Measurements from ENCODE around the gene ZNF804B.

ZNF804B gene

DNA sequence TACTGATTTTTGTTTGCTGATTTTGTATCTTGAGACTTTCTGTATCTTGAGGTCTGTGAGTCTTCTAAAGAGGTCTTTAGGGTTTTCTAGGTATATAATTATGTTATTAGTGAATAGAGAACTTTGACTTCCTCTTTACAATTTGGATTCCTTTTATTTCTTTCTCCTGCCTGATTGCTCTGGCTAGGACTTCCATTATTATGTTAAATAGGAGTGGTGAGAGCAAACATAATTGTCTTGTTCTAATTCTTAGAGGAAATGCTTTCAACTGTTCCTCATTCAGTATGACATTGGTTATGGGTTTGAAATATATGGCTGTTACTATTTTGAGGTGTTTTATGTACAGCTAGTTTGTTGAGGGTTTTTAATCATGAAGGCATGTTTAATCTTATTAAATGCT, 344.1 kb downstream of the ZNF804B start:
- no peaks in the 10 kb centered on the region for H3K36me3 Mint-ChIP-seq (ENCODE audit: low read depth)
- no peak overlapping the region for H3K27ac Mint-ChIP-seq
- TF ChIP-seq, protein P1, sequence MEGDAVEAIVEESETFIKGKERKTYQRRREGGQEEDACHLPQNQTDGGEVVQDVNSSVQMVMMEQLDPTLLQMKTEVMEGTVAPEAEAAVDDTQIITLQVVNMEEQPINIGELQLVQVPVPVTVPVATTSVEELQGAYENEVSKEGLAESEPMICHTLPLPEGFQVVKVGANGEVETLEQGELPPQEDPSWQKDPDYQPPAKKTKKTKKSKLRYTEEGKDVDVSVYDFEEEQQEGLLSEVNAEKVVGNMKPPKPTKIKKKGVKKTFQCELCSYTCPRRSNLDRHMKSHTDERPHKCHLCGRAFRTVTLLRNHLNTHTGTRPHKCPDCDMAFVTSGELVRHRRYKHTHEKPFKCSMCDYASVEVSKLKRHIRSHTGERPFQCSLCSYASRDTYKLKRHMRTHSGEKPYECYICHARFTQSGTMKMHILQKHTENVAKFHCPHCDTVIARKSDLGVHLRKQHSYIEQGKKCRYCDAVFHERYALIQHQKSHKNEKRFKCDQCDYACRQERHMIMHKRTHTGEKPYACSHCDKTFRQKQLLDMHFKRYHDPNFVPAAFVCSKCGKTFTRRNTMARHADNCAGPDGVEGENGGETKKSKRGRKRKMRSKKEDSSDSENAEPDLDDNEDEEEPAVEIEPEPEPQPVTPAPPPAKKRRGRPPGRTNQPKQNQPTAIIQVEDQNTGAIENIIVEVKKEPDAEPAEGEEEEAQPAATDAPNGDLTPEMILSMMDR (IDR thresholded peaks at IDR 0.05; ENCODE audit: unreplicated experiment in 3 of 3) = no peak
- no peaks in the 10 kb centered on the region for H3K4me1 Mint-ChIP-seq
- peaks cover 4% of the 10 kb centered on the region for H3K27me3 Mint-ChIP-seq (ENCODE audit: low read depth)
- no peaks in the 10 kb centered on the region for H3K9me3 Mint-ChIP-seq
- no peak overlapping the region for H3K4me3 Mint-ChIP-seq

DNA sequence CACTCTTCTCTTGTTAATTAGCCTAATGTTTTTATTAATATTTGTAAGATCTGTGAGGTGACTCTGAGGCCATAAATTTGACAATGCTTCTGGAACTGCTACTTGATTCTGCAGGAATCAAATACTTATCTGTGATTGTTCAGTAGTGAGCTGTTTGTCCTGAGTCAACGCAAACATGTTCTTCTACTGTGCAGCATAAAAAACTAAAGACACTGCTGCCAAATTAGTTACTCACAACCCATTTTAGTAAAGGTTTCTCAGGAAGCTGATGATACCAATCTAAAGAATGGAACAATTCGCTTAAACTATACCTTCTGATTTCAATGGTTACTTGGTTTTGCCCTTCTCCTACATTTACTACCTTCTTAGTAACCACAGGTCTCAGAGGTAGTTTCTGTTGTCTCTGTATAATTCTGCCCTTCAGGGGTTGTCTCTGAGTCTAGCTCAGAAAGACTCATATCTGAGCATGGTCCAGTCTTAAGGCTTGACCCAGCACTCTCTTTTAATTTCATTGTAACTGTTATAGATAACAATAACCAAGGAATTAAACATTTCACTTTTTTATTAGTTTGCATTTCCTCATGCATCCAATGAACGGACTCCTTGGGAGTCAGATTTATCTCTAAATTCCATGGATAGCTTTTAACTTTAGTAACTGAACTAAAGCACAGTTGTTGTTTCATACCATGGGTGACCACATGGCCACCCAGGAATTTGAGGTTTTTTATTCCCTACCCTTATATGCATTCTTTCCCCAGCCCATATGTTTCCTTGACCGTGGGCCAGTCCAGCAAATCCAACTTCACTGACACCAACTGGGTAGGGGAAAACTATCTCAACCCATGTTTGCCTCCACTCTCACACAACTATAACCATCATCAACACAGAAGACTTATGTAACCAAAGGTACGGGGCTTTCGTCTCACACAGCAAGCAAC, 345.5 kb downstream of the ZNF804B start:
- Mint-ChIP-seq H3K9me3 (no peaks in the 10 kb centered on the region), H3K36me3 (ENCODE audit: low read depth) (no peaks in the 10 kb centered on the region), H3K4me1 (no peaks in the 10 kb centered on the region), H3K27ac (no peak overlapping the region), H3K4me3 (no peak overlapping the region), H3K27me3 (ENCODE audit: low read depth) (no peaks in the 10 kb centered on the region)
- TF ChIP-seq, protein P1 (IDR thresholded peaks at IDR 0.05; ENCODE audit: unreplicated experiment in 3 of 3) = no peak

DNA sequence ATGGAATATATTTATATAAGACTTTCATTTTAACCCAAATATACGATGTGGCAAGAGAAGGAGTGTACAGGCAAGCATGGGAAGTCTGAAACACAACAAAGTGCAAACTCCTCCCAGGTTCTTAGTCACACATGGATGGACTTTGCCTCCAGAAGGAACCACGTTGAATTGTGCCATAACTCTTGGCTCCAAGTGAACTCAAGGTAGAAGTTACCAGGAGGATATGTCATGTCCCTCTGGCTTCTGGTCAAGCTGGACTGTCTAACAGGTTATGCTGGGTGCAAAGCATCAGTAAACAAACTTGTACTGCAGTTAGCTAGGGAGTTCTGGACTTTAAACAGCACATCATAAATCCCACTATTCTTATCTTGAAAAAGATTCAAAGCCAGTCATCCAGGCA, 364.4 kb downstream of the ZNF804B start:
- Mint-ChIP-seq H3K9me3 (no peaks in the 10 kb centered on the region), H3K27ac (no peak overlapping the region), H3K27me3 (ENCODE audit: low read depth) (no peaks in the 10 kb centered on the region), H3K4me3 (no peak overlapping the region), H3K4me1 (no peaks in the 10 kb centered on the region), H3K36me3 (ENCODE audit: low read depth) (no peaks in the 10 kb centered on the region)
- TF ChIP-seq, protein P1 (IDR thresholded peaks at IDR 0.05; ENCODE audit: unreplicated experiment in 3 of 3) = no peak

DNA sequence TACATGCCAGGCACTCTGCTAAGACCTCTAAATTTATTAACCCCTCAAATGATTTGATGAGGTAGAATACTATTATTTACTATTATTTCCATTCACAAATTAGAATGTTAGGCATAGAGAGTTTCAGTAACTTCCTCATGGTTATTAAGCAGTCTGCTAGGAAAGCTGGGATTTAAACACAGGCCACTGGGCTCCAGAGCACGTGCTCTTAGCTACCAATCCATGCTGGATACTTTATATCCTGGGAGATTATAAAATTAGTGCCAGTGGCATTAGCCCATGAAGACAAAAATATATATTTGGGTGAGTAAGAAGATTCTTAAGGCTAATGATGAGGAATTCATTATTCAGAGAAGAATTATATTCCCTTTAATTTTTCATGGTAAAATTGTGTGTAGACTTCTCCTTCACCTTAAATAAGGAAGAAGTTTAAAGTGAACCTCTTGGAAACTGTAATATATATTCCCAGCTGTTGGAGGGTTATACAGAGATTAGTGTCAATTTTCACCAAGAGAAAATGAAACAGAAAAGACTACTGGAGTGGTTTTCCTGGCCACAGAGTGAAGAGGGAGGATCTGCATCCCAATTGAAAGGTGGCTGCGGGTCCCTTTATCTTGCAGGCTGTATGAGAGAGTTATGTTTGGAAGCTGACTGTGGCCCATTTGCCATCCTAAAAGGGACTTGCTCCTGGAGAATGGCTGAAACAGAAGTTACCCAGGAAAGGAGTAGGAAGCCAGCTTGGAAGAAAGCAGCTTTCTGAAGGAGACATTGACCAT, 370.3 kb downstream of the ZNF804B start:
- no peaks in the 10 kb centered on the region for H3K36me3 Mint-ChIP-seq (ENCODE audit: low read depth)
- TF ChIP-seq, protein P1 (IDR thresholded peaks at IDR 0.05; ENCODE audit: unreplicated experiment in 3 of 3) = no peak
- no peaks in the 10 kb centered on the region for H3K9me3 Mint-ChIP-seq
- H3K4me1 Mint-ChIP-seq = no peaks in the 10 kb centered on the region
- no peaks in the 10 kb centered on the region for H3K27me3 Mint-ChIP-seq (ENCODE audit: low read depth)
- H3K27ac Mint-ChIP-seq = no peak overlapping the region
- H3K4me3 Mint-ChIP-seq = no peak overlapping the region

DNA sequence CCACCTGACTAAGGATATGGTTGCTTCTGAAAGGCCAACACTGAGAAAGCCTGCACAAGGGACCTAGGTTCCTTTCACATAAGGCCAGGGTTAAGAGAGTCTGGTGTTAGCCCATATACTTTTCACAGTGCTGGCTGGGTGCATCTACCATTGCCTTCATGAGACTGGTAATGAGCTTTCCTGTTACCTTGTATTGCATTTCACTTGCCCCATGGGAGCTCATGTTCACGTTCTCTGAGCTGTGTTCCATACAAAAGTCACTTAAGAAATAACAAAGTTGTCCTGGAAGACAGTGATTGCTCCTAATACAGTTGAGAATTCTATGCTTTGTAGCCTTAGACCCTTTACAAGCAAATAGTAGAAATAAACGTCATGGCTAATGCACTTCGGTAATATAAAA, 373.9 kb downstream of the ZNF804B start:
- Mint-ChIP-seq H3K36me3 (ENCODE audit: low read depth) (no peaks in the 10 kb centered on the region), H3K9me3 (peaks cover 2% of the 10 kb centered on the region)
- TF ChIP-seq, protein P1 (IDR thresholded peaks at IDR 0.05; ENCODE audit: unreplicated experiment in 3 of 3) = no peak

More for the DNA sequence above, 373.9 kb downstream of the ZNF804B start:
- H3K4me1 Mint-ChIP-seq = no peaks in the 10 kb centered on the region
- no peak overlapping the region for H3K27ac Mint-ChIP-seq
- no peak overlapping the region for H3K4me3 Mint-ChIP-seq
- H3K27me3 Mint-ChIP-seq (ENCODE audit: low read depth) = no peaks in the 10 kb centered on the region

Measured in nephron (organoid).